Activated CD4-positive, alpha-beta T cell treated with anti-CD3 and anti-CD28 coated beads, Interleukin-2, amount 10 ng/mL, durations not matched to agents 7 days and 5 days (primary cell): Measurements from ENCODE around the gene ZNF609. TPM values are rescaled to one million over a fixed set of nuclear protein-coding genes. Genes with fewer than 3 reads are reported as not detected.
"Not testable (repeated sequence)": the region's sequence is repeated elsewhere in the genome, so short reads cannot be mapped to it uniquely, and the experiment has no call there.

Experiments
- CTCF ChIA-PET: fragments of 350-600 bp; sonication (Branson Sonifier 250); formaldehyde crosslinking; loops from one replicate; lab custom pipeline; 2021; ENCODE audit warnings: antibody characterized with exemption; lab: Charles Lee
- POLR2A ChIA-PET: fragments of 350-600 bp; sonication (Branson Sonifier 250); formaldehyde crosslinking; loops from one replicate; lab custom pipeline; 2021; ENCODE audit warnings: antibody characterized with exemption; lab: Charles Lee
- DNase-seq: peaks from one replicate; pipeline ENCODE4 v3.0.0-alpha.2; 2020
- H3K27ac Mint-ChIP-seq: one replicate; pipeline ENCODE4 v1.8.0; 2021; ENCODE audit warnings: mild to moderate bottlenecking, moderate library complexity, mixed read lengths
- H3K27me3 Mint-ChIP-seq: one replicate; pipeline ENCODE4 v1.8.0; 2021; ENCODE audit warnings: mixed read lengths
- H3K36me3 Mint-ChIP-seq: one replicate; pipeline ENCODE4 v1.8.0; 2021; ENCODE audit warnings: low read depth, mixed read lengths
- H3K4me1 Mint-ChIP-seq: one replicate; pipeline ENCODE4 v1.8.0; 2021; ENCODE audit warnings: mixed read lengths
- H3K4me3 Mint-ChIP-seq: one replicate; pipeline ENCODE4 v1.8.0; 2021; ENCODE audit warnings: mild to moderate bottlenecking, moderate library complexity, mixed read lengths
- H3K9me3 Mint-ChIP-seq: one replicate; pipeline ENCODE4 v1.8.0; 2021; ENCODE audit warnings: mixed read lengths
- total RNA-seq, 2 experiments: library from RNA; stranded (reverse); gene quantifications; one replicate each; pipeline ENCODE4 v1.2.3, GENCODE V29; 2021

ZNF609 gene
- total RNA-seq, 2 experiments from 2014 or later, result 38.9 to 42.1 TPM

- Mint-ChIP-seq H3K27me3 (no peaks in the 10 kb centered on the region), H3K4me3 (no peak overlapping the region), H3K9me3 (no peaks in the 10 kb centered on the region), H3K27ac (peak overlapping the region; percentile 43), H3K36me3 (peaks cover 27% of the 10 kb centered on the region), H3K4me1 (peaks cover 59% of the 10 kb centered on the region)
- POLR2A ChIA-PET, result no interaction called here
- CTCF ChIA-PET, result interaction anchor here (0.8 to 1.3 kb wide), 2 partner anchors 10 to 22 kb away, joined by 3 read pairs; no protein-coding TSS in a partner anchor
- DNase-seq, result no peak
These were observed 168.7 kb downstream of the ZNF609 start for GRCh38 chr15:64629063-64629462.

- ChIA-PET POLR2A (no interaction called here), CTCF (interaction anchor here (0.7 to 1.2 kb wide), 2 partner anchors 10 to 12 kb away, joined by 3 read pairs; no protein-coding TSS in a partner anchor)
- H3K9me3 Mint-ChIP-seq, result no peaks in the 10 kb centered on the region
- H3K4me3 Mint-ChIP-seq, result no peak overlapping the region
- peaks cover 62% of the 10 kb centered on the region for H3K4me1 Mint-ChIP-seq
- no peak for DNase-seq
- no peak overlapping the region for H3K27ac Mint-ChIP-seq
- no peaks in the 10 kb centered on the region for H3K27me3 Mint-ChIP-seq
- peaks cover 24% of the 10 kb centered on the region for H3K36me3 Mint-ChIP-seq
These were observed 170.2 kb downstream of the ZNF609 start for GRCh38 chr15:64630396-64631107.

GRCh38 chr15:64632639-64633038, 172.3 kb downstream of the ZNF609 start:
- H3K4me3 Mint-ChIP-seq, H3K27me3 Mint-ChIP-seq, DNase-seq, H3K9me3 Mint-ChIP-seq, POLR2A ChIA-PET: not testable (repeated sequence)
- CTCF ChIA-PET, result interaction anchor here (0.6 to 2.3 kb wide), 3 partner anchors 12 to 165 kb away, joined by 3 to 15 read pairs (median 3); no protein-coding TSS in a partner anchor
- Mint-ChIP-seq H3K36me3 (peaks cover 35% of the 10 kb centered on the region), H3K4me1 (peaks cover 57% of the 10 kb centered on the region), H3K27ac (peak overlapping the region; percentile 72)

GRCh38 chr15:64633332-64633731, 173.0 kb downstream of the ZNF609 start:
- Mint-ChIP-seq H3K4me3 (no peak overlapping the region), H3K9me3 (peaks cover 8% of the 10 kb centered on the region), H3K27ac (peak overlapping the region; percentile 72), H3K36me3 (peaks cover 40% of the 10 kb centered on the region), H3K27me3 (no peaks in the 10 kb centered on the region), H3K4me1 (peaks cover 59% of the 10 kb centered on the region)
- CTCF ChIA-PET, result interaction anchor here (0.9 to 2.4 kb wide), 3 partner anchors 12 to 83 kb away, joined by 3 to 15 read pairs (median 8); no protein-coding TSS in a partner anchor
- no peak for DNase-seq
- POLR2A ChIA-PET, result no interaction called here

- ChIA-PET POLR2A (no interaction called here), CTCF (interaction anchor here (0.5 to 2.4 kb wide), 10 partner anchors 11 to 647 kb away, joined by 3 to 15 read pairs (median 4); no protein-coding TSS in a partner anchor)
- peaks cover 8% of the 10 kb centered on the region for H3K9me3 Mint-ChIP-seq
- H3K36me3 Mint-ChIP-seq, result peaks cover 38% of the 10 kb centered on the region
- peak overlapping the region; percentile 43 for H3K4me3 Mint-ChIP-seq
- no peaks in the 10 kb centered on the region for H3K27me3 Mint-ChIP-seq
- peak overlapping the region; percentile 79 for H3K27ac Mint-ChIP-seq
- H3K4me1 Mint-ChIP-seq, result peaks cover 57% of the 10 kb centered on the region
- DNase-seq, result peak; percentile 61
These were observed 173.6 kb downstream of the ZNF609 start for GRCh38 chr15:64634027-64634426.

GRCh38 chr15:64634576-64635498, 174.5 kb downstream of the ZNF609 start:
- CTCF ChIA-PET, result interaction anchor here (0.6 to 2.4 kb wide), 11 partner anchors 10 to 646 kb away, joined by 3 to 15 read pairs (median 3); no protein-coding TSS in a partner anchor
- Mint-ChIP-seq H3K36me3 (peaks cover 43% of the 10 kb centered on the region), H3K4me1 (peaks cover 59% of the 10 kb centered on the region), H3K4me3 (peak overlapping the region; percentile 43), H3K27me3 (no peaks in the 10 kb centered on the region), H3K27ac (peak overlapping the region; percentile 79), H3K9me3 (peaks cover 8% of the 10 kb centered on the region)
- DNase-seq, result peak; percentile 50
- POLR2A ChIA-PET, result interaction anchor here (0.6 kb wide), 1 partner anchor 19 kb away, joined by 4 read pairs; no protein-coding TSS in a partner anchor

GRCh38 chr15:64635499-64636495, 175.4 kb downstream of the ZNF609 start:
- Mint-ChIP-seq H3K4me1 (peaks cover 61% of the 10 kb centered on the region), H3K27me3 (no peaks in the 10 kb centered on the region), H3K4me3 (no peak overlapping the region), H3K36me3 (peaks cover 50% of the 10 kb centered on the region), H3K27ac (peak overlapping the region; percentile 1), H3K9me3 (peaks cover 8% of the 10 kb centered on the region)
- ChIA-PET CTCF (interaction anchor here (0.7 to 2.4 kb wide), 8 partner anchors 13 to 129 kb away, joined by 3 to 10 read pairs (median 3); no protein-coding TSS in a partner anchor), POLR2A (no interaction called here)
- DNase-seq, result no peak

- H3K4me3 Mint-ChIP-seq, result no peak overlapping the region
- ChIA-PET CTCF (interaction anchor here (1.0 to 1.4 kb wide), 2 partner anchors 19 to 114 kb away, joined by 3 read pairs; no protein-coding TSS in a partner anchor), POLR2A (no interaction called here)
- peaks cover 63% of the 10 kb centered on the region for H3K4me1 Mint-ChIP-seq
- H3K27ac Mint-ChIP-seq, result no peak overlapping the region
- H3K36me3 Mint-ChIP-seq, result peaks cover 50% of the 10 kb centered on the region
- peaks cover 8% of the 10 kb centered on the region for H3K9me3 Mint-ChIP-seq
- no peak for DNase-seq
- no peaks in the 10 kb centered on the region for H3K27me3 Mint-ChIP-seq
These were observed 176.2 kb downstream of the ZNF609 start for GRCh38 chr15:64636556-64636955.

GRCh38 chr15:64637412-64637811, 177.0 kb downstream of the ZNF609 start:
- H3K4me1 Mint-ChIP-seq, result peaks cover 66% of the 10 kb centered on the region
- no peak for DNase-seq
- H3K36me3 Mint-ChIP-seq, result peaks cover 57% of the 10 kb centered on the region
- CTCF ChIA-PET, result interaction anchor here (1.4 kb wide), 1 partner anchor 20 kb away, joined by 3 read pairs; no protein-coding TSS in a partner anchor
- no peak overlapping the region for H3K4me3 Mint-ChIP-seq
- POLR2A ChIA-PET, result no interaction called here
- H3K27ac Mint-ChIP-seq, result no peak overlapping the region
- H3K9me3 Mint-ChIP-seq, result peaks cover 8% of the 10 kb centered on the region
- no peaks in the 10 kb centered on the region for H3K27me3 Mint-ChIP-seq

- peaks cover 56% of the 10 kb centered on the region for H3K4me1 Mint-ChIP-seq
- not testable (repeated sequence) for H3K27ac Mint-ChIP-seq
- CTCF ChIA-PET, result interaction anchor here (0.6 to 0.9 kb wide), 2 partner anchors 22 to 179 kb away, joined by 3 read pairs; partner anchors contain the start of gene ZNF609
These were observed 179.4 kb downstream of the ZNF609 start for GRCh38 chr15:64639744-64640143.

GRCh38 chr15:64640146-64640871, 179.9 kb downstream of the ZNF609 start:
- DNase-seq, result no peak
- POLR2A ChIA-PET, result interaction anchor here (0.5 kb wide), 1 partner anchor 238 kb away, joined by 3 read pairs; no protein-coding TSS in a partner anchor
- Mint-ChIP-seq H3K27ac (peak overlapping the region; percentile 57), H3K4me1 (peaks cover 53% of the 10 kb centered on the region), H3K36me3 (peaks cover 66% of the 10 kb centered on the region), H3K27me3 (no peaks in the 10 kb centered on the region), H3K4me3 (no peak overlapping the region), H3K9me3 (peaks cover 8% of the 10 kb centered on the region)
- CTCF ChIA-PET, result interaction anchor here (0.6 kb wide), 1 partner anchor 180 kb away, joined by 3 read pairs; the partner anchor contains the start of gene ZNF609

More at GRCh38 chr15:64639744-64640143, 179.4 kb downstream of the ZNF609 start:
- H3K36me3 Mint-ChIP-seq, result peaks cover 66% of the 10 kb centered on the region
- not testable (repeated sequence) for H3K4me3 Mint-ChIP-seq, H3K9me3 Mint-ChIP-seq, DNase-seq, H3K27me3 Mint-ChIP-seq
- POLR2A ChIA-PET, result interaction anchor here (0.5 kb wide), 1 partner anchor 237 kb away, joined by 3 read pairs; no protein-coding TSS in a partner anchor
